GM21515 (cell line): ENCODE results near the gene LIPK.
"Not testable (repeated sequence)": the region's sequence is repeated elsewhere in the genome, so short reads cannot be mapped to it uniquely, and the experiment has no call there.

Experiments used
- ATAC-seq: cut with Tn5 transposase; IDR thresholded peaks from one replicate; pipeline ENCODE4 v1.9.1; 2021; ENCODE audit not compliant: unreplicated experiment

Gene LIPK

GRCh38 chr10:88709361-88709760 is 3.3 kb downstream of the LIPK start:
- not testable (repeated sequence) for ATAC-seq

- ATAC-seq: no peak
Measured at GRCh38 chr10:88715517-88715916, 9.5 kb downstream of the LIPK start.

- ATAC-seq: no peak
Measured at GRCh38 chr10:88721392-88721791, 15.3 kb downstream of the LIPK start.

- peak; percentile 54 for ATAC-seq
Measured at GRCh38 chr10:88725798-88726197, 19.7 kb downstream of the LIPK start.

GRCh38 chr10:88728107-88728763 is 22.2 kb downstream of the LIPK start:
- no peak for ATAC-seq

- no peak for ATAC-seq
Measured at GRCh38 chr10:88730864-88731263, 24.8 kb downstream of the LIPK start.

- ATAC-seq: no peak
Measured at GRCh38 chr10:88731296-88731695, 25.2 kb downstream of the LIPK start.

GRCh38 chr10:88733215-88733614 is 27.2 kb downstream of the LIPK start:
- no peak for ATAC-seq

- no peak for ATAC-seq
Measured at GRCh38 chr10:88735661-88736060, 29.6 kb downstream of the LIPK start.

- not testable (repeated sequence) for ATAC-seq
Measured at GRCh38 chr10:88741921-88742320, 35.9 kb downstream of the LIPK start.

- no peak for ATAC-seq
Measured at GRCh38 chr10:88742448-88742847, 36.4 kb downstream of the LIPK start.

- no peak for ATAC-seq
Measured at GRCh38 chr10:88744002-88744401, 38.0 kb downstream of the LIPK start.

GRCh38 chr10:88745633-88746032 is 39.6 kb downstream of the LIPK start:
- no peak for ATAC-seq

GRCh38 chr10:88754287-88754686 is 48.2 kb downstream of the LIPK start:
- ATAC-seq: no peak

- ATAC-seq: no peak
Measured at GRCh38 chr10:88755753-88756152, 49.7 kb downstream of the LIPK start.

GRCh38 chr10:88756660-88757059 is 50.6 kb downstream of the LIPK start:
- no peak for ATAC-seq

GRCh38 chr10:88759366-88760101 is 53.5 kb downstream of the LIPK start, which contains the start of gene LIPN:
LIPN (plus strand) TSS chr10:88760020; CDS start chr10:88761406, 1,386 bp downstream.
- no peak for ATAC-seq

- ATAC-seq: no peak
Measured at GRCh38 chr10:88762906-88763305, 56.9 kb downstream of the LIPK start.

- no peak for ATAC-seq
Measured at GRCh38 chr10:88763441-88763840, 57.4 kb downstream of the LIPK start.

- no peak for ATAC-seq
Measured at GRCh38 chr10:88764110-88764509, 58.1 kb downstream of the LIPK start.

- ATAC-seq: no peak
Measured at GRCh38 chr10:88765816-88766215, 59.8 kb downstream of the LIPK start.

- no peak for ATAC-seq
Measured at GRCh38 chr10:88769384-88769783, 63.3 kb downstream of the LIPK start.
